Measurements from ENCODE around the gene UTRN.

Gene UTRN

GRCh38 chr6:144321839-144322591, 36.9 kb downstream of the UTRN start:
- no peaks in the 10 kb centered on the region for H3K4me1 ChIP-seq (ENCODE audit: low read depth, poor library complexity, severe bottlenecking)
- no peak overlapping the region for H3K4me3 ChIP-seq (IDR thresholded peaks at IDR 0.05; ENCODE audit: insufficient read depth, low read depth, low read length)
- H3K36me3 ChIP-seq (ENCODE audit: insufficient read depth) = no peaks in the 10 kb centered on the region
- no peak overlapping the region for H2AFZ ChIP-seq (ENCODE audit: low read depth)
- TF ChIP-seq CTCF (conservative IDR thresholded peaks at IDR 0.05; ENCODE audit: low read depth, low read length) = no peak
- no peak overlapping the region for H3K9ac ChIP-seq
- H3K27ac ChIP-seq = no peak overlapping the region
- no peaks in the 10 kb centered on the region for H3K79me2 ChIP-seq (ENCODE audit: insufficient read depth, low read depth)
- no peaks in the 10 kb centered on the region for H4K20me1 ChIP-seq (ENCODE audit: insufficient read depth)
- H3K4me2 ChIP-seq = no peak overlapping the region
- H3K27me3 ChIP-seq (ENCODE audit: insufficient read depth, low read depth) = no peaks in the 10 kb centered on the region

DNA sequence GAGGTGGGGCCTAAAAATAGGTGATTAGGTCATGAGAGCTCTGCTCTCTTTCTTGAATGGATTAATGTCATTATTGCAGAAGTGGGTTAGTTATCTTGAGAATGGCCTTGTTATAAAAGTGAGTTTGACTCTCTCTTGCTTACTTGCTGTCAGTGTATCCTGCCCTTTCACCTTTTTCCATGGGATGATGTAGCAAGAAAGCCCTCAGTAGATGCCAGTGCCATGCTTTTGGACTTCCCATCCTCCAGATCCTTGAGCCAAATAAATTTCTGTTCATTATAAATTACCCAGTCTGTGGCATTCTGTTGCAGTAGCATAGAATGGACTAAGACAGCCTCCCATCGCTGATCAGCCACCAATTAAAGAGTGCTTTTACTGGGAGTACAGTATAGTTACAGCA, 40.1 kb downstream of the UTRN start:
- no peak overlapping the region for H3K9ac ChIP-seq
- H2AFZ ChIP-seq (ENCODE audit: low read depth) = no peak overlapping the region
- H3K79me2 ChIP-seq (ENCODE audit: insufficient read depth, low read depth) = no peaks in the 10 kb centered on the region
- no peaks in the 10 kb centered on the region for H4K20me1 ChIP-seq (ENCODE audit: insufficient read depth)
- no peak for TF ChIP-seq CTCF (conservative IDR thresholded peaks at IDR 0.05; ENCODE audit: low read depth, low read length)
- no peak overlapping the region for H3K4me2 ChIP-seq
- no peaks in the 10 kb centered on the region for H3K4me1 ChIP-seq (ENCODE audit: low read depth, poor library complexity, severe bottlenecking)
- no peak overlapping the region for H3K27ac ChIP-seq
- no peaks in the 10 kb centered on the region for H3K36me3 ChIP-seq (ENCODE audit: insufficient read depth)
- H3K27me3 ChIP-seq (ENCODE audit: insufficient read depth, low read depth) = no peaks in the 10 kb centered on the region
- H3K4me3 ChIP-seq (IDR thresholded peaks at IDR 0.05; ENCODE audit: insufficient read depth, low read depth, low read length) = no peak overlapping the region

GRCh38 chr6:144326393-144326792, 41.3 kb downstream of the UTRN start:
- Histone ChIP-seq H3K4me1 (ENCODE audit: low read depth, poor library complexity, severe bottlenecking) (no peaks in the 10 kb centered on the region), H2AFZ (ENCODE audit: low read depth) (no peak overlapping the region), H3K27ac (no peak overlapping the region), H3K36me3 (ENCODE audit: insufficient read depth) (no peaks in the 10 kb centered on the region), H3K4me3 (IDR thresholded peaks at IDR 0.05; ENCODE audit: insufficient read depth, low read depth, low read length) (no peak overlapping the region), H3K9ac (no peak overlapping the region), H3K79me2 (ENCODE audit: insufficient read depth, low read depth) (no peaks in the 10 kb centered on the region), H3K4me2 (no peak overlapping the region), H3K27me3 (ENCODE audit: insufficient read depth, low read depth) (no peaks in the 10 kb centered on the region), H4K20me1 (ENCODE audit: insufficient read depth) (no peaks in the 10 kb centered on the region)
- no peak for TF ChIP-seq CTCF (conservative IDR thresholded peaks at IDR 0.05; ENCODE audit: low read depth, low read length)

DNA sequence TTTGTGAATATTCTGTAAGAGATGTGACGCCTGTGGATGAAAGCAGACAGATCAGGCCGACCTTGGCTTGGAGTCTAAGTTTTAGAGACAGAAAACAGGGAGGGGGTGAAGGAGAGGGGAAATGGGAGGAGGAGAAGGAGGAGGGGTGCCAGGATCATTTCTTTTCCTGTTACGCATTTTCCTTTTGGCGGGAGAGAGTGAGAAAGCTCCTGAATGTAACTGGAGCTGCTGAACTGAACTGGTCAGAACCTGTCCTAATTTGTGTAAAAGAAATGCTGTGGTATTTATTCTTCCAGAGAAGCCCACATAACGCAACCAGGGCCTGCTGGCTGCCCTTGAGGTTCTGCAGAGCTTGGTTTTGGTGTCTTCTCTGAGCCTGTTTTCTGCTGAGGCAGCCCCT, 41.9 kb downstream of the UTRN start:
- no peak overlapping the region for H2AFZ ChIP-seq (ENCODE audit: low read depth)
- H3K4me2 ChIP-seq = no peak overlapping the region
- no peaks in the 10 kb centered on the region for H3K79me2 ChIP-seq (ENCODE audit: insufficient read depth, low read depth)
- H3K9ac ChIP-seq = no peak overlapping the region
- TF ChIP-seq CTCF (conservative IDR thresholded peaks at IDR 0.05; ENCODE audit: low read depth, low read length) = no peak
- H3K36me3 ChIP-seq (ENCODE audit: insufficient read depth) = no peaks in the 10 kb centered on the region
- H4K20me1 ChIP-seq (ENCODE audit: insufficient read depth) = no peaks in the 10 kb centered on the region
- no peak overlapping the region for H3K27ac ChIP-seq
- H3K27me3 ChIP-seq (ENCODE audit: insufficient read depth, low read depth) = no peaks in the 10 kb centered on the region
- no peak overlapping the region for H3K4me3 ChIP-seq (IDR thresholded peaks at IDR 0.05; ENCODE audit: insufficient read depth, low read depth, low read length)
- H3K4me1 ChIP-seq (ENCODE audit: low read depth, poor library complexity, severe bottlenecking) = no peaks in the 10 kb centered on the region
